SK-N-SH (cell line): ENCODE results near the gene SRGAP3. TPM values are rescaled to one million over a fixed set of nuclear protein-coding genes. Genes with fewer than 3 reads are reported as not detected.

Source experiments
- CTCF ChIA-PET: fragments of 300-600, 350-600 bp; formaldehyde crosslinking; extraction: SDS; loops from one replicate; lab custom pipeline; 2021; lab: Yijun Ruan, JAX
- POLR2A ChIA-PET: fragments of 350-600 bp; sonication (Branson Sonifier 250); formaldehyde crosslinking; extraction: SDS; loops from one replicate; lab custom pipeline; 2020; ENCODE audit warnings: antibody characterized with exemption, inconsistent platforms; lab: Yijun Ruan, JAX
- DNase-seq: peaks from one replicate; pipeline ENCODE4 v3.0.0; 2012
- H2AFZ ChIP-seq: fragments of 200-600 bp; sonication (generic); 2 replicates; pipeline ENCODE4 v1.8.1; 2016; ENCODE audit warnings: antibody characterized with exemption, mild to moderate bottlenecking, low read depth
- H3F3A ChIP-seq: fragments of 200-600 bp; sonication (generic); replicated peaks from 2 replicates; pipeline ENCODE3; 2016; ENCODE audit warnings: antibody characterized with exemption, mild to moderate bottlenecking; ENCODE audit not compliant: insufficient read depth
- H3K27ac ChIP-seq, 2 experiments: fragments of 200-500 bp in 1 of 2; fragments of 200-600 bp in 1 of 2; sonication (Bioruptor generic) in 1 of 2; sonication (generic), shearing (Covaris generic) in 1 of 2; 2 replicates each; pipeline versions ENCODE4 v1.5.1 to v1.6.1; 2014 to 2016; ENCODE audit warnings: low read depth in 2 of 2, inconsistent platforms in 1 of 2, low read length in 1 of 2, mild to moderate bottlenecking in 1 of 2, mixed read lengths in 1 of 2
- H3K27me3 ChIP-seq: fragments of 200-600 bp; sonication (generic), shearing (Covaris generic); 2 replicates; pipeline ENCODE4 v1.6.1; 2016; ENCODE audit warnings: mixed run types; ENCODE audit not compliant: insufficient read depth
- H3K36me3 ChIP-seq, 2 experiments: fragments of 200-500 bp in 1 of 2; fragments of 200-600 bp in 1 of 2; sonication (Bioruptor generic) in 1 of 2; sonication (generic) in 1 of 2; replicated peaks in 1 of 2; 2 replicates each; pipeline versions ENCODE3 to v1.5.1; 2014 to 2016; ENCODE audit warnings: low read length in 1 of 2, mild to moderate bottlenecking in 1 of 2; ENCODE audit not compliant: insufficient read depth in 2 of 2, control insufficient read depth in 1 of 2
- H3K4me1 ChIP-seq, 2 experiments: fragments of 200-500 bp in 1 of 2; fragments of 200-600 bp in 1 of 2; sonication (Bioruptor generic) in 1 of 2; sonication (generic), shearing (Covaris generic) in 1 of 2; 2 replicates each; pipeline versions ENCODE4 v1.5.1 to v1.6.1; 2014 to 2016; ENCODE audit warnings: low read depth in 1 of 2, low read length in 1 of 2, mixed run types in 1 of 2; ENCODE audit not compliant: insufficient read depth in 2 of 2, control insufficient read depth in 1 of 2
- H3K4me2 ChIP-seq: fragments of 200-600 bp; sonication (generic), shearing (Covaris generic); 2 replicates; pipeline ENCODE4 v1.6.1; 2017; ENCODE audit warnings: mixed run types
- H3K4me3 ChIP-seq, 2 experiments: fragments of 200-500 bp in 1 of 2; fragments of 200-600 bp in 1 of 2; sonication (Bioruptor generic) in 1 of 2; sonication (generic), shearing (Covaris generic) in 1 of 2; 2 replicates each; pipeline versions ENCODE4 v1.5.1 to v1.8.1; 2014 to 2016; ENCODE audit warnings: low read depth in 2 of 2, inconsistent platforms in 1 of 2, low read length in 1 of 2, mild to moderate bottlenecking in 1 of 2, mixed read lengths in 1 of 2, moderate library complexity in 1 of 2
- H3K79me2 ChIP-seq: fragments of 200-600 bp; sonication (generic); 2 replicates; pipeline ENCODE4 v1.8.1; 2017; ENCODE audit warnings: mild to moderate bottlenecking; ENCODE audit not compliant: insufficient read depth
- H3K9ac ChIP-seq: fragments of 200-600 bp; sonication (generic); 2 replicates; pipeline ENCODE4 v1.6.1; 2017; ENCODE audit warnings: mixed run types
- H3K9me2 ChIP-seq: fragments of 200-600 bp; sonication (generic); 2 replicates; pipeline ENCODE4 v1.6.1; 2017; ENCODE audit warnings: mixed run types
- H3K9me3 ChIP-seq: fragments of 200-600 bp; sonication (generic); 2 replicates; pipeline ENCODE4 v1.6.1; 2017; ENCODE audit warnings: mixed run types, mild to moderate bottlenecking, moderate library complexity
- H4K20me1 ChIP-seq: fragments of 200-600 bp; sonication (generic); 2 replicates; pipeline ENCODE4 v1.6.1; 2017; ENCODE audit warnings: mild to moderate bottlenecking, mixed run types; ENCODE audit not compliant: insufficient read depth
- EP300 ChIP-seq, 2 experiments: IDR thresholded peaks; 2 replicates each; pipeline versions ENCODE4 v1.4.0 to v1.6.1; 2012; ENCODE audit warnings: borderline replicate concordance in 1 of 2, low read depth in 1 of 2, low read length in 1 of 2
- FOSL2 ChIP-seq: IDR thresholded peaks from 2 replicates; pipeline ENCODE4 v1.4.0; 2012; ENCODE audit warnings: low read depth, mild to moderate bottlenecking, moderate library complexity, borderline replicate concordance
- FOXJ3 ChIP-seq: sonication (generic); formaldehyde crosslinking; IDR thresholded peaks from 2 replicates; pipeline ENCODE4 v1.5.1; 2020; ENCODE audit warnings: mild to moderate bottlenecking, missing genetic modification reagents
- GABPA ChIP-seq: IDR thresholded peaks from 2 replicates; pipeline ENCODE4 v1.4.0; 2012; ENCODE audit warnings: low read depth, mild to moderate bottlenecking
- GATA2 ChIP-seq: sonication (generic); formaldehyde crosslinking; IDR thresholded peaks from 2 replicates; pipeline ENCODE4 v1.5.0; 2020; ENCODE audit warnings: mild to moderate bottlenecking, missing genetic modification reagents
- IRF3 ChIP-seq: fragments of 150-350 bp; IDR thresholded peaks from 2 replicates; pipeline ENCODE4 v1.6.1; 2016; ENCODE audit warnings: mild to moderate bottlenecking, low read depth, low read length
- JUND ChIP-seq: IDR thresholded peaks from 2 replicates; pipeline ENCODE4 v1.4.0; 2012
- MAX ChIP-seq: IDR thresholded peaks from 2 replicates; pipeline ENCODE4 v1.4.0; 2012; ENCODE audit warnings: low read depth
- NFIC ChIP-seq: IDR thresholded peaks from 2 replicates; pipeline ENCODE4 v1.4.0; 2012; ENCODE audit warnings: borderline replicate concordance
- NRF1 ChIP-seq: IDR thresholded peaks from 2 replicates; pipeline ENCODE4 v1.6.1; 2012; ENCODE audit warnings: low read depth, mild to moderate bottlenecking, low read length
- POLR2AphosphoS5 ChIP-seq: IDR thresholded peaks from 2 replicates; pipeline ENCODE4 v1.6.1; 2012; ENCODE audit warnings: low read depth, low read length
- RAD21 ChIP-seq: IDR thresholded peaks from 2 replicates; pipeline ENCODE4 v1.6.1; 2012; ENCODE audit warnings: mild to moderate bottlenecking, low read length
- RFX5 ChIP-seq: IDR thresholded peaks from 2 replicates; pipeline ENCODE4 v1.6.1; 2012; ENCODE audit warnings: mild to moderate bottlenecking, improper control_type of control experiment, low read length
- SIN3A ChIP-seq: IDR thresholded peaks from 2 replicates; pipeline ENCODE4 v1.6.1; 2012; ENCODE audit warnings: low read depth, mild to moderate bottlenecking, low read length, moderate library complexity, borderline replicate concordance
- TAF1 ChIP-seq: IDR thresholded peaks from 2 replicates; pipeline ENCODE4 v1.6.1; 2012; ENCODE audit warnings: low read depth, mild to moderate bottlenecking, low read length, moderate library complexity, borderline replicate concordance
- TCF12 ChIP-seq: IDR thresholded peaks from 2 replicates; pipeline ENCODE4 v1.4.0; 2012
- YY1 ChIP-seq: IDR thresholded peaks from 2 replicates; pipeline ENCODE4 v1.4.0; 2012; ENCODE audit warnings: low read depth, mild to moderate bottlenecking
- ZBTB33 ChIP-seq: IDR thresholded peaks from 2 replicates; pipeline ENCODE4 v1.4.0; 2012; ENCODE audit warnings: low read depth, borderline replicate concordance
- WGBS: methylation state at CpG from one replicate; pipeline ENCODE4 v1.1.6; 2017; ENCODE audit warnings: low lambda C conversion rate; 5-methylcytosine and 5-hydroxymethylcytosine counted together
- polyA plus RNA-seq, 3 experiments: library from polyadenylated mRNA; depleted of rRNA; stranded (reverse); fragments of >200 nt; gene quantifications; 2 replicates each; pipeline ENCODE4 v1.2.3, GENCODE V29; 2012
- TF ChIP-seq, protein P1 (sequence below): fragments of 200-600 bp; sonication (generic); IDR thresholded peaks from 2 replicates; pipeline ENCODE4 v1.6.1; 2017; ENCODE audit warnings: antibody characterized with exemption, mild to moderate bottlenecking, moderate library complexity
- TF ChIP-seq, protein P2 (sequence below): IDR thresholded peaks from 2 replicates; pipeline ENCODE4; 2012

The SRGAP3 gene
- polyA plus RNA-seq, 1 of the 3 experiments (the other 2 are of a cell fraction) = 2.8 TPM

DNA sequence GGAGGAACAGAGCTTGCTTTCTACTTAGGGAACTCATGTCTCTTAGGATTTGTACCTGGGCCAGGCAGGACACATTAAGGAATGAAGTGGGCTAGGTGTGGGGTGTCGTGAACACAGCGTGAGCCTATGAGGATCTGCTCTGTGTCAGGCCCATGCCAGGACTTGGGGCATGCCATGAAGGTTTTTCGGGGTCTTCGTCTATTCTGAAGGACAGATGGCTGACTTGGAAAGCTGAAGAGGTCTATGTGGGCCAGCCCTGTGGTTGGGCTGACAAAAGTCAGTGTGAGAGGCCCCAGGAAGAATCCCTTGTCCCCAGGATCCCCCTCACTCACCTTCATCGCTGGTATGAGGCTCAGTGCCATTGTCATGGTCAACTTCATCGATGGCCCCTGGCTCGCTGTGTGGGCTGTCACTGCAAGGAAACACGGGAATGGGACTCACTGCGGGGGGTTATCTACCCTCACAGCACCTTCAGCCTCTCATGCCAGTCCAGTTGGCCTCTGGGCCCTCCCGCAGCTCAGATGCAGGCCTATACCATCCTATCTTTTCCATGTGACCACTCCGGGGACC, 239.4 kb downstream of the SRGAP3 start:
- no peaks in the 10 kb centered on the region for H3K79me2 ChIP-seq
- ChIA-PET POLR2A (no interaction called here), CTCF (interaction anchor here (2.0 to 4.1 kb wide), 2 partner anchors 21 to 293 kb away, joined by 7 to 16 read pairs; no protein-coding TSS in a partner anchor)
- H3K4me1 ChIP-seq = no peaks in the 10 kb centered on the region; a peak in 1 of 4 replicates
- no peaks in the 10 kb centered on the region for H3K9me3 ChIP-seq
- TF ChIP-seq GATA2 (no peak), RFX5 (no peak), SIN3A (no peak), EP300 (IDR thresholded peaks at IDR 0.05; ENCODE audit: borderline replicate concordance in 1 of 2, low read depth in 1 of 2, low read length in 1 of 2) (no peak), YY1 (no peak), NFIC (no peak)
- no peak overlapping the region for H3K4me2 ChIP-seq
- no peak overlapping the region for H2AFZ ChIP-seq
- no peaks in the 10 kb centered on the region for H4K20me1 ChIP-seq
- H3K4me3 ChIP-seq = no peak overlapping the region
- no peak for DNase-seq
- no peaks in the 10 kb centered on the region for H3K27me3 ChIP-seq
- H3K9ac ChIP-seq = no peak overlapping the region
- no peaks in the 10 kb centered on the region for H3K36me3 ChIP-seq
- no peak overlapping the region for H3K27ac ChIP-seq
- H3K9me2 ChIP-seq = no peaks in the 10 kb centered on the region
- 73% methylated on average over 11 of the region's 11 CpGs for WGBS
- no peaks in the 10 kb centered on the region for H3F3A ChIP-seq

DNA sequence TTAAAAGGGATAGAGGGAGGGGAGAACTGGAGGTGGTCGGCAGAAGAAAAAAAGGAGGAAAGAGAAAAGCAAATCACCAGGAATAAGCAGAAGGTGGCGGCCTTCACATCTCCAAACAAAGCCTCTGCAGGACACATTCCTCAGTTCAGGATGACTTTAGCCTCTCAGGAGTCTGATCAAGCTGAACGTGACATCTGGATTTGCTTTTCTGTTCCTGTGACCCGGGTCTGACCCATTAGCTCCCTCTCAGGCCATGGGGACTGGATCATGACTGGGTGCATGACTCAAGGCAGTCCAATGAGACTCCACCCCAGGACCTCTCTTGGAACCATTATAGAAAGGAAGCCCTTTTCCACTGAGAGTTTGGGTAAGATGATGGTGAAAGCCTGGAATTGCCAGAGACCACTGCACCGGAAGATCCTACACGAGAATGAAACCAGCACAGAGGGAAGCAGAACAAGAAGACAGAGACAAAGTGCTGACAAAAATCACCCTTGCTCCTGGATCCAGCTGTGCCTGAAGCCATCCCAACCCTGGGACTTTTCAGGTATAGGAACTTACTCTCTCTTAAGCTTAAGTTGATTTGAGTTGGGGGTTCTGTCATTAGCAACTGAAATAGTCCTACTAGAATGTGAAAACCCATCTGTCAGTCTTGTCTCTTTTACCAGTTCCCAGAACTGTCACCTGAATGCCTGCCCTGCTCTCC, 240.7 kb downstream of the SRGAP3 start:
- no peaks in the 10 kb centered on the region; a peak in 1 of 4 replicates for H3K4me1 ChIP-seq
- H3F3A ChIP-seq = no peaks in the 10 kb centered on the region
- no peak overlapping the region for H3K9ac ChIP-seq
- no peaks in the 10 kb centered on the region for H4K20me1 ChIP-seq
- no peaks in the 10 kb centered on the region for H3K79me2 ChIP-seq
- POLR2A ChIA-PET = no interaction called here
- DNase-seq = no peak
- H3K9me2 ChIP-seq = no peaks in the 10 kb centered on the region
- no peaks in the 10 kb centered on the region for H3K27me3 ChIP-seq
- H3K4me2 ChIP-seq = no peak overlapping the region
- no peaks in the 10 kb centered on the region for H3K9me3 ChIP-seq
- no peak overlapping the region for H3K4me3 ChIP-seq
- no peak overlapping the region for H2AFZ ChIP-seq
- 34% methylated on average over 6 of the region's 6 CpGs for WGBS
- no peak overlapping the region for H3K27ac ChIP-seq
- TF ChIP-seq MAX (no peak), SIN3A (no peak), TCF12 (no peak), RAD21 (no peak), POLR2AphosphoS5 (no peak), JUND (no peak), GATA2 (no peak), NRF1 (no peak), IRF3 (no peak), RFX5 (no peak), ZBTB33 (no peak), TAF1 (no peak), FOXJ3 (CRISPR knock-in tag) (no peak), FOSL2 (no peak), GABPA (no peak)
- TF ChIP-seq, protein P1, sequence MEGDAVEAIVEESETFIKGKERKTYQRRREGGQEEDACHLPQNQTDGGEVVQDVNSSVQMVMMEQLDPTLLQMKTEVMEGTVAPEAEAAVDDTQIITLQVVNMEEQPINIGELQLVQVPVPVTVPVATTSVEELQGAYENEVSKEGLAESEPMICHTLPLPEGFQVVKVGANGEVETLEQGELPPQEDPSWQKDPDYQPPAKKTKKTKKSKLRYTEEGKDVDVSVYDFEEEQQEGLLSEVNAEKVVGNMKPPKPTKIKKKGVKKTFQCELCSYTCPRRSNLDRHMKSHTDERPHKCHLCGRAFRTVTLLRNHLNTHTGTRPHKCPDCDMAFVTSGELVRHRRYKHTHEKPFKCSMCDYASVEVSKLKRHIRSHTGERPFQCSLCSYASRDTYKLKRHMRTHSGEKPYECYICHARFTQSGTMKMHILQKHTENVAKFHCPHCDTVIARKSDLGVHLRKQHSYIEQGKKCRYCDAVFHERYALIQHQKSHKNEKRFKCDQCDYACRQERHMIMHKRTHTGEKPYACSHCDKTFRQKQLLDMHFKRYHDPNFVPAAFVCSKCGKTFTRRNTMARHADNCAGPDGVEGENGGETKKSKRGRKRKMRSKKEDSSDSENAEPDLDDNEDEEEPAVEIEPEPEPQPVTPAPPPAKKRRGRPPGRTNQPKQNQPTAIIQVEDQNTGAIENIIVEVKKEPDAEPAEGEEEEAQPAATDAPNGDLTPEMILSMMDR = no peak
- TF ChIP-seq, protein P2, sequence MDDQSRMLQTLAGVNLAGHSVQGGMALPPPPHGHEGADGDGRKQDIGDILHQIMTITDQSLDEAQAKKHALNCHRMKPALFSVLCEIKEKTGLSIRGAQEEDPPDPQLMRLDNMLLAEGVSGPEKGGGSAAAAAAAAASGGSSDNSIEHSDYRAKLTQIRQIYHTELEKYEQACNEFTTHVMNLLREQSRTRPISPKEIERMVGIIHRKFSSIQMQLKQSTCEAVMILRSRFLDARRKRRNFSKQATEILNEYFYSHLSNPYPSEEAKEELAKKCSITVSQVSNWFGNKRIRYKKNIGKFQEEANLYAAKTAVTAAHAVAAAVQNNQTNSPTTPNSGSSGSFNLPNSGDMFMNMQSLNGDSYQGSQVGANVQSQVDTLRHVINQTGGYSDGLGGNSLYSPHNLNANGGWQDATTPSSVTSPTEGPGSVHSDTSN = no peak
- H3K36me3 ChIP-seq = no peaks in the 10 kb centered on the region
- CTCF ChIA-PET = interaction anchor here (0.8 to 4.1 kb wide), 3 partner anchors 12 to 59 kb away, joined by 3 to 16 read pairs (median 4); no protein-coding TSS in a partner anchor
